ENCODE data around the gene MBD4. TPM values are rescaled to one million over a fixed set of nuclear protein-coding genes. Genes with fewer than 3 reads are reported as not detected.
"Not testable (repeated sequence)": the region's sequence is repeated elsewhere in the genome, so short reads cannot be mapped to it uniquely, and the experiment has no call there.

The MBD4 gene
- polyA plus RNA-seq, 4 donors, result 17.0 to 32.7 (median 22.5) TPM

DNA sequence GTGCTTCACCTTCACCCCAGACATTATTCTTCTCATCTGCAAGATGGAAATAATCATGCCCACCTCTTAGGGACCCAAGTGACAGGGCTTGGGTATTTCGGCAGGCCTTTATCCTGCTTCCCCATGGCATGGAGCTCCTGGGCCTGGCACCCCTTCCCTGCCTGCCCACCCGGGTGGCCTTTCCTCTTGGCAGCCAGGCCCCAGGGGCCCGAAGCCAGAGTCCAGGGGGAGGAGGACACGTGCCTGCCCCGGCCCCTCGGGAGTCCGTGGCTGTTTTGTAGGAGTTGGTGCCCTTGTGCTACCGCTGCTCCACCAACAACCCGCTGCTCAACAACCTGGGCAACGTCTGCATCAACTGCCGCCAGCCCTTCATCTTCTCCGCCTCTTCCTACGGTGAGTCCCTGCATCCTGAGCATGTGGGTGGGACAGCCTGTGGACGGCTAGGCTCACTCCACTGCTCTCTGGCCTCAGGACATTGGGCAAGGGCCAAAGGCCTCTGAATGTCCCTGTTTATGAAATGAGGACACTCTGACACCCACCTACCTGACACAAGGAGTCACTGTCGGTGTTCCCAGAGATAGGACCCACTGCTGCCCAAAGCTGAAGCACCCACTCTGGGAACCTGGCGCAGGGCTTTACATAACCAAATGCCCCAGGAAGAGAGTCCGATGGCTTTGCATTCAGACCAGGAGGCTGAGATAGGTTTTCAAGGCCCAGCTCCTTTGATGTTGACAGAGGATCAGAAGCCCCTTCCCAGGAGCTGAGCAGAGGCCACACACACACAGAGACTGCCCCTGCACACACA, 45.8 kb downstream of the MBD4 start:
- peaks cover 10 to 57% (median 11%) of the 10 kb centered on the region in 3 donors for H3K36me3 ChIP-seq (ENCODE audit: control insufficient read depth in 3 of 3, insufficient read depth in 2 of 3, low read depth in 1 of 3, low read length in 3 of 3)
- H3K9me3 ChIP-seq (ENCODE audit: control insufficient read depth in 2 of 2, insufficient read depth in 1 of 2, low read depth in 1 of 2, low read length in 1 of 2); H3K4me1 ChIP-seq (ENCODE audit: control insufficient read depth in 3 of 3, insufficient read depth in 2 of 3, low read depth in 1 of 3, low read length in 2 of 3); H3K27me3 ChIP-seq (ENCODE audit: control insufficient read depth in 3 of 3, insufficient read depth in 3 of 3, low read length in 3 of 3); H3K4me3 ChIP-seq (ENCODE audit: low read depth in 1 of 3, low read length in 3 of 3); DNase-seq; H3K27ac ChIP-seq (ENCODE audit: low read depth in 1 of 3, low read length in 2 of 3); FAIRE-seq: not testable (repeated sequence)
- WGBS, 3 donors, result 86 to 92% (median 89%) methylated on average over 6 to 13 of the region's 17 CpGs

DNA sequence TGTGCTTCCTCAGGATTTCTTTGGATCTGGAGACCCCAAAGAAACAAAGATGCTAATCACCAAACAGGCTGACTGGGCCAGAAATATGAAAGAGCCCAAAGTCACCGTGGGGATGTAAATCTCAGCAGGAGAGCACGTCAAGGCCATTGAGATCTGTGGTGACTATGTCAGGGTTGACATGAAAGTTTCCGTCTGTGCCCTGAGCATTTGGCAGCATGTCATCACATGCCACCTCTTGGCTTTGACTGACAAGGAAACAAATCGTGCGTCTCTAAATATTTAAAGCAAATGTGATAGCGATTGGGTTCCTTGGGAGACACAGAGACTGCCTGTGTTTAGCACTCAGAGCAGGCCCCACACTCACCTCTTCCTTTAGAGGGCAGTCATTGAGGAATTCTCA, 46.5 kb downstream of the MBD4 start:
- Histone ChIP-seq H3K4me1 (ENCODE audit: control insufficient read depth in 3 of 3, insufficient read depth in 2 of 3, low read depth in 1 of 3, low read length in 2 of 3) (peaks cover under 1 to 2% (median 2%) of the 10 kb centered on the region in 3 donors), H3K27me3 (ENCODE audit: control insufficient read depth in 3 of 3, insufficient read depth in 3 of 3, low read length in 3 of 3) (no peaks in the 10 kb centered on the region), H3K36me3 (ENCODE audit: control insufficient read depth in 3 of 3, insufficient read depth in 2 of 3, low read depth in 1 of 3, low read length in 3 of 3) (peaks cover 10 to 58% (median 11%) of the 10 kb centered on the region in 3 donors), H3K27ac (ENCODE audit: low read depth in 1 of 3, low read length in 2 of 3) (no peak overlapping the region), H3K4me3 (ENCODE audit: low read depth in 1 of 3, low read length in 3 of 3) (no peak overlapping the region), H3K9me3 (ENCODE audit: control insufficient read depth in 2 of 2, insufficient read depth in 1 of 2, low read depth in 1 of 2, low read length in 1 of 2) (no peaks in the 10 kb centered on the region)
- FAIRE-seq (no peak), DNase-seq (no peak)
- 84 to 86% (median 85%) methylated on average over 6 of the region's 6 CpGs for WGBS, 3 donors

DNA sequence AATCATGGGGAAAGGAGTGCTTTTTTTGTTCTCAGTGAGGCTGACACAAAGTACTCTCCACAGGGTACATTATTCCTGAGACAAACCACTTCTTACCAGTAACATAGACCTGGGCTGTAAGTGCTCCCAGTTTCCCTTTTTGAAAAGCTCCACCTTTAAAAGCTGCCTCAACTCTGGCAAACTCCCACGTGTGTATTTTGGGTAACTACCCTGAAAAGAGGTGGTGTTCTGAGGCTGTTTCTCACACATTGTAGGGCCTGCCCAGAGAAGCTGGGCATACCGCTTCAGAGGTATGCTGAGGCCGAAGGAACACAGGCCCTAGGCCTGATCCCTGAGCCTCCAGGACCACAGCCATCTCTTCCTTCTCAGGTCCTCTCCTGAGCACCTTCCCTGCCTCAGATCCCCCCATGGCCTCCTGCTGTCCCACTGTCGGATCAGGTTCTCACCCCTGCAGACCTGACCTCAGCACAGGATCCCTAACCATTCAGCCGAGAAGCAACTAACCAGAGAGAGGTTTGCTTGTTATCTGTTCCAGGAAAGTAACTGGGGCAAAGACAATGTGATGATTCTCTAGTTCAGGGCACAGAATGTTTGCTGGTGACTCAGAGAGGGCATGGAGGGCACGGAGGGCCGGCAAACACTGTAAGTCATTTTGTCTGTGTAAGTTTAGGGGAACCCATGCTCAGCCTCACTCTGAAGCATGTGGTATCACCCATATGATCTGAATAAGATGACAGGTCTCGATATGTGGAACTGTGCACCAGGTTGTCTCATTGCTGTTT, 47.5 kb downstream of the MBD4 start:
- peaks cover 10 to 61% (median 14%) of the 10 kb centered on the region in 3 donors for H3K36me3 ChIP-seq (ENCODE audit: control insufficient read depth in 3 of 3, insufficient read depth in 2 of 3, low read depth in 1 of 3, low read length in 3 of 3)
- not testable (repeated sequence) for FAIRE-seq
- 84 to 91% (median 90%) methylated on average over 8 of the region's 8 CpGs for WGBS, 3 donors

DNA sequence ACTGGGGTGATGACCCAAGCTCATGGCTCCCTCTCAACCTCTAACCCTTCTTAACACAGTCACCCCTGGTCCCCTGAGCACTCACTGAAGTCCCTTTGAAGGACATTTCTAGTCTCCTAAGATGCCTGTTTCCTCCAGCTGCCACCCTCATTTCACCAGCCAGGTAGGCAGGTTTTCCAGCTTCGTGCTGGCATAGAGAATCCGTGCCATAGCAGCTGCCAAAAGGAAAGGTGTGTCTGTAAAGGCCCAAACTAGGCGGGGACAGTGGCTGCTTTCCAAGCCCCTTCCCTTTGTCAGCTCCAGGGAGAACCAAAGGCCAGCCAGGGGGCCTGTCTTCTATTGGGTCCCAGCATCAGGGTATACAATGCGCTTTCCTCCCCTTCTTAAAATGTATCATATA, 48.2 kb downstream of the MBD4 start:
- not testable (repeated sequence) for H3K9me3 ChIP-seq (ENCODE audit: control insufficient read depth in 2 of 2, insufficient read depth in 1 of 2, low read depth in 1 of 2, low read length in 1 of 2); H3K27me3 ChIP-seq (ENCODE audit: control insufficient read depth in 3 of 3, insufficient read depth in 3 of 3, low read length in 3 of 3); DNase-seq; H3K27ac ChIP-seq (ENCODE audit: low read depth in 1 of 3, low read length in 2 of 3); FAIRE-seq; H3K4me3 ChIP-seq (ENCODE audit: low read depth in 1 of 3, low read length in 3 of 3); H3K4me1 ChIP-seq (ENCODE audit: control insufficient read depth in 3 of 3, insufficient read depth in 2 of 3, low read depth in 1 of 3, low read length in 2 of 3)
- H3K36me3 ChIP-seq (ENCODE audit: control insufficient read depth in 3 of 3, insufficient read depth in 2 of 3, low read depth in 1 of 3, low read length in 3 of 3), result peaks cover 10 to 64% (median 18%) of the 10 kb centered on the region in 3 donors
- 35 to 76% (median 74%) methylated on average over 3 to 4 of the region's 4 CpGs for WGBS, 3 donors

More for the DNA sequence above, 47.5 kb downstream of the MBD4 start:
- not testable (repeated sequence) for H3K4me3 ChIP-seq (ENCODE audit: low read depth in 1 of 3, low read length in 3 of 3); DNase-seq; H3K27ac ChIP-seq (ENCODE audit: low read depth in 1 of 3, low read length in 2 of 3); H3K4me1 ChIP-seq (ENCODE audit: control insufficient read depth in 3 of 3, insufficient read depth in 2 of 3, low read depth in 1 of 3, low read length in 2 of 3); H3K27me3 ChIP-seq (ENCODE audit: control insufficient read depth in 3 of 3, insufficient read depth in 3 of 3, low read length in 3 of 3); H3K9me3 ChIP-seq (ENCODE audit: control insufficient read depth in 2 of 2, insufficient read depth in 1 of 2, low read depth in 1 of 2, low read length in 1 of 2)

DNA sequence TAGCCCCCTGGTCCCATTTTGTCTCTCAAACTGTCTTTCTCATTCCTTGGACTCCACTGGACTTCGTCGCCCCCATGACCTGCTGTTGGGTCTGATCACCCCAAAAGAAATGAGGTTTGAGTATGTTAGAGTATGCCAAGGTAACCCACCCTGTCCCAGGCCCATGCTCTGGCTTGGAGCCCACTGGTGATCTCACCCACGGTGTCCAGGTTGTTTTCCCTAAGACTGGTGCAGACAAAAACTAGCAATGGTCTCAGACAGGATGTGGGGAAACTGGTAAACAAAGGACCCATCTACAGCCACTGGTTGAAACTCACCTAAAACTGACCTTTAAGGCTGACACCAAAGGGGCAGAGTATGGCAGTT, 50.2 kb downstream of the MBD4 start:
- DNase-seq (no peak), FAIRE-seq (no peak)
- Histone ChIP-seq H3K4me1 (ENCODE audit: control insufficient read depth in 3 of 3, insufficient read depth in 2 of 3, low read depth in 1 of 3, low read length in 2 of 3) (no peaks in the 10 kb centered on the region), H3K4me3 (ENCODE audit: low read depth in 1 of 3, low read length in 3 of 3) (no peak overlapping the region), H3K27ac (ENCODE audit: low read depth in 1 of 3, low read length in 2 of 3) (peak overlapping the region in 1 of 3 donors; percentile 47), H3K27me3 (ENCODE audit: control insufficient read depth in 3 of 3, insufficient read depth in 3 of 3, low read length in 3 of 3) (no peaks in the 10 kb centered on the region), H3K9me3 (ENCODE audit: control insufficient read depth in 2 of 2, insufficient read depth in 1 of 2, low read depth in 1 of 2, low read length in 1 of 2) (no peaks in the 10 kb centered on the region), H3K36me3 (ENCODE audit: control insufficient read depth in 3 of 3, insufficient read depth in 2 of 3, low read depth in 1 of 3, low read length in 3 of 3) (peaks cover 10 to 55% (median 18%) of the 10 kb centered on the region in 3 donors)
- WGBS, 3 donors, result 83 to 90% (median 84%) methylated on average over 3 of the region's 3 CpGs

DNA sequence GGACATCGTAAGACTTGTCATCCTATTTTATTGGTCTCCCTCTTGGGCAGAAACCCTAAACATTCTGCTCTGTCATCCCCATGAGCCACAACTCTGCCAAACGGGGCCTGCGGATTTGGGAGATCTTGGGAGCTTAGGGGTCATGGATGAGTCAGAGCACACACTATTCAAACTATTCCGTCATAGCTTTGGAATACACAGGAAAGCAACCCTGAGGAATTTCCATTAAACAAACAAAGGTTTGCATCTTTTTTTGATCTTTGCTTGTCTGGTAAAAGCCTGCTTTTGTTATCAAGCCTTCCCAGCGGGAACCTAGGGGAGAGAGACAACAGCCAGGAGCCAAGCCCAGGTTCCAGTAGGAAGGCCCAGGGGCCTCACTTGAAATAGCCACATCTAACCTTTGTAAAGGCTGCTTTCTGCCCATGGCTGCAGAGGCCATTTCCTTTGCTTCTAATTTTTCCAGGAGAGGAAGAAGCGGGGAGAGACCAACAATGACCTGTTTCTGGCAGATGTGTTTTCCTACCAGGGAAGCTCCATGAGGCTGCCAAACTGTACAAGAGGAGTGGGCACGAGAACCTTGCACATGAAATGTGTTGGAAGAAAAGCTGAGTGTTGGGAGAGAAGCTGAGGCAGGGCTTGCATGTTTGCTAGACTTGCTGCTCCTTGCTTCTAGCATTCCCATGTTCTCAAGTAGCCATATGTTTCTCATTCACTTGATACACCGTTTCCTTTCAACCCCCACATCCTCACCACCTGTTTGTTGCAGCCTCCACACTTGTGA, 50.8 kb downstream of the MBD4 start:
- Histone ChIP-seq H3K36me3 (ENCODE audit: control insufficient read depth in 3 of 3, insufficient read depth in 2 of 3, low read depth in 1 of 3, low read length in 3 of 3) (peaks cover 10 to 53% (median 18%) of the 10 kb centered on the region in 3 donors), H3K27ac (ENCODE audit: low read depth in 1 of 3, low read length in 2 of 3) (peak overlapping the region in 1 of 3 donors; percentile 55)
- H3K27me3 ChIP-seq (ENCODE audit: control insufficient read depth in 3 of 3, insufficient read depth in 3 of 3, low read length in 3 of 3); H3K4me1 ChIP-seq (ENCODE audit: control insufficient read depth in 3 of 3, insufficient read depth in 2 of 3, low read depth in 1 of 3, low read length in 2 of 3); H3K4me3 ChIP-seq (ENCODE audit: low read depth in 1 of 3, low read length in 3 of 3); DNase-seq; FAIRE-seq; H3K9me3 ChIP-seq (ENCODE audit: control insufficient read depth in 2 of 2, insufficient read depth in 1 of 2, low read depth in 1 of 2, low read length in 1 of 2): not testable (repeated sequence)
- WGBS, 3 donors, result 68 to 88% (median 87%) methylated on average over 8 of the region's 8 CpGs

DNA sequence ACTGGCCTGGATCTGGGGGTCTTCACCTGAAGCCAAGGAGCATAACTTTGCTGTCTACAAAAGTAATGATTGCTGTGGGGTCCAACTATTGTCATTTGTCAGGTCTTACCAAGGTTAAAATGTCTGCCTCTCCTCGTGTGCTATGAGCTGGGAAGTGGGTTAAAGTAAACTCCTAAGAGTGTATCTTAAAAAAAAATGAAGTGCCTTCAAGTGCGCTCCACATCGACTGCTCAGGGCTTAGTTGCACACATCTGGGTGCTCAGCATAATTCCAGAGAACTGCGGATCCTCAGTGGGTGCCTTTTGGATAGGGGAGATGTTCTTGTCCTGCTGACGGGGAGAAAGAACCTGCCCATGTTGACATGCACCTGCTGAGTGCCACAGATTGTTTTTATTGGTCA, 52.3 kb downstream of the MBD4 start:
- no peak overlapping the region for H3K4me3 ChIP-seq (ENCODE audit: low read depth in 1 of 3, low read length in 3 of 3)
- FAIRE-seq (no peak), DNase-seq (no peak)
- no peak overlapping the region for H3K27ac ChIP-seq (ENCODE audit: low read depth in 1 of 3, low read length in 2 of 3)
- no peaks in the 10 kb centered on the region for H3K27me3 ChIP-seq (ENCODE audit: control insufficient read depth in 3 of 3, insufficient read depth in 3 of 3, low read length in 3 of 3)
- WGBS, 3 donors, result 91 to 94% (median 93%) methylated on average over 5 of the region's 5 CpGs
- H3K4me1 ChIP-seq (ENCODE audit: control insufficient read depth in 3 of 3, insufficient read depth in 2 of 3, low read depth in 1 of 3, low read length in 2 of 3), result no peaks in the 10 kb centered on the region
- H3K9me3 ChIP-seq (ENCODE audit: control insufficient read depth in 2 of 2, insufficient read depth in 1 of 2, low read depth in 1 of 2, low read length in 1 of 2), result no peaks in the 10 kb centered on the region
- peaks cover 5 to 43% (median 12%) of the 10 kb centered on the region in 3 donors for H3K36me3 ChIP-seq (ENCODE audit: control insufficient read depth in 3 of 3, insufficient read depth in 2 of 3, low read depth in 1 of 3, low read length in 3 of 3)

- DNase-seq, result no peak
- Histone ChIP-seq H3K27ac (ENCODE audit: low read depth in 1 of 3, low read length in 2 of 3) (no peak overlapping the region), H3K9me3 (ENCODE audit: control insufficient read depth in 2 of 2, insufficient read depth in 1 of 2, low read depth in 1 of 2, low read length in 1 of 2) (no peaks in the 10 kb centered on the region), H3K27me3 (ENCODE audit: control insufficient read depth in 3 of 3, insufficient read depth in 3 of 3, low read length in 3 of 3) (no peaks in the 10 kb centered on the region), H3K4me1 (ENCODE audit: control insufficient read depth in 3 of 3, insufficient read depth in 2 of 3, low read depth in 1 of 3, low read length in 2 of 3) (no peaks in the 10 kb centered on the region), H3K4me3 (ENCODE audit: low read depth in 1 of 3, low read length in 3 of 3) (no peak overlapping the region), H3K36me3 (ENCODE audit: control insufficient read depth in 3 of 3, insufficient read depth in 2 of 3, low read depth in 1 of 3, low read length in 3 of 3) (peaks cover 5 to 41% (median 9%) of the 10 kb centered on the region in 3 donors)
- no peak for FAIRE-seq
- 96 to 98% (median 98%) methylated on average over 10 of the region's 10 CpGs for WGBS, 3 donors
These were observed 52.8 kb downstream of the MBD4 start for GRCh38 chr3:129386984-129387383.
